Mesendoderm (in vitro differentiated cells): ENCODE results near the gene ADORA1.
A peak's percentile ranks its signal among the peaks of the same experiment; 100 is the strongest.

Source experiments
- DNase-seq: peaks from one replicate; pipeline ENCODE4 v3.0.0; 2013
- H2AK5ac ChIP-seq: 2 replicates; pipeline ENCODE4 v1.6.1; 2013; ENCODE audit warnings: low read length, inconsistent platforms
- H2BK120ac ChIP-seq: 2 replicates; pipeline ENCODE4 v1.6.1; 2013; ENCODE audit warnings: low read depth, mild to moderate bottlenecking, low read length, moderate library complexity, mixed read lengths
- H2BK15ac ChIP-seq: replicated peaks from 2 replicates; pipeline ENCODE4 v1.6.1; 2013; ENCODE audit warnings: low read depth, mild to moderate bottlenecking, moderate library complexity
- H2BK5ac ChIP-seq: 2 replicates; pipeline ENCODE4 v1.6.1; 2013; ENCODE audit warnings: low read length, inconsistent platforms
- H3K18ac ChIP-seq: 2 replicates; pipeline ENCODE4 v1.6.1; 2013; ENCODE audit warnings: mild to moderate bottlenecking, low read length, mixed read lengths
- H3K23ac ChIP-seq: one replicate; pipeline ENCODE4 v1.6.1; 2013; ENCODE audit warnings: low read length
- H3K27ac ChIP-seq: 2 replicates; pipeline ENCODE4 v1.5.1; 2013; ENCODE audit warnings: low read depth, mild to moderate bottlenecking, inconsistent platforms, low read length, moderate library complexity
- H3K27me3 ChIP-seq: 2 replicates; pipeline ENCODE4 v1.6.1; 2013; ENCODE audit warnings: low read length, control low read depth, mild to moderate bottlenecking, inconsistent platforms; ENCODE audit not compliant: insufficient read depth, poor library complexity
- H3K36me3 ChIP-seq: 2 replicates; pipeline ENCODE4 v1.6.1; 2013; ENCODE audit warnings: low read length, inconsistent platforms; ENCODE audit not compliant: control insufficient read depth, insufficient read depth
- H3K4ac ChIP-seq: one replicate; pipeline ENCODE4 v1.6.1; 2013; ENCODE audit warnings: low read depth, mild to moderate bottlenecking, low read length, moderate library complexity
- H3K4me1 ChIP-seq: 2 replicates; pipeline ENCODE4 v1.6.1; 2013; ENCODE audit warnings: low read depth, low read length, inconsistent platforms; ENCODE audit not compliant: control insufficient read depth
- H3K4me2 ChIP-seq: 2 replicates; pipeline ENCODE4 v1.6.1; 2013; ENCODE audit warnings: low read length
- H3K4me3 ChIP-seq: 2 replicates; pipeline ENCODE4 v1.5.1; 2013; ENCODE audit warnings: mild to moderate bottlenecking, low read length
- H3K56ac ChIP-seq: one replicate; pipeline ENCODE4 v1.6.1; 2013; ENCODE audit warnings: low read length
- H3K79me1 ChIP-seq: 2 replicates; pipeline ENCODE4 v1.6.1; 2013; ENCODE audit warnings: low read length, inconsistent platforms
- H3K79me2 ChIP-seq: 2 replicates; pipeline ENCODE4 v1.6.1; 2013; ENCODE audit warnings: mild to moderate bottlenecking, low read length; ENCODE audit not compliant: control insufficient read depth, insufficient read depth
- H3K9ac ChIP-seq: 2 replicates; pipeline ENCODE4 v1.6.1; 2013; ENCODE audit warnings: low read length, inconsistent platforms
- H4K5ac ChIP-seq: one replicate; pipeline ENCODE4 v1.6.1; 2013; ENCODE audit warnings: low read length
- H4K8ac ChIP-seq: one replicate; pipeline ENCODE4 v1.6.1; 2013; ENCODE audit warnings: low read depth, mild to moderate bottlenecking, control low read depth, low read length, moderate library complexity
- WGBS: extraction: QIAGEN DNeasy Blood & Tissue Kit; methylation state at CpG from one replicate; pipeline ENCODE4 v1.1.7; 2013; ENCODE audit warnings: low lambda C conversion rate, missing lambda C conversion rate; ENCODE audit not compliant: insufficient coverage; ENCODE audit errors: extremely low coverage; 5-methylcytosine and 5-hydroxymethylcytosine counted together

ADORA1 gene

GRCh38 chr1:203183828-203184227 lies 56.3 kb downstream of the ADORA1 start:
- H3K27me3 ChIP-seq, result no peaks in the 10 kb centered on the region
- no peaks in the 10 kb centered on the region for H3K36me3 ChIP-seq
- no peak overlapping the region for H2AK5ac ChIP-seq
- no peak for DNase-seq
- no peak overlapping the region for H3K4me2 ChIP-seq
- no peak overlapping the region for H4K8ac ChIP-seq
- no peak overlapping the region for H4K5ac ChIP-seq
- no peak overlapping the region for H3K18ac ChIP-seq
- H2BK120ac ChIP-seq, result no peak overlapping the region
- H3K4ac ChIP-seq, result no peak overlapping the region
- H3K56ac ChIP-seq, result no peak overlapping the region
- H2BK15ac ChIP-seq, result no peak overlapping the region
- H3K9ac ChIP-seq, result no peak overlapping the region
- H3K27ac ChIP-seq, result no peak overlapping the region
- no peak overlapping the region for H2BK5ac ChIP-seq
- H3K79me2 ChIP-seq, result no peaks in the 10 kb centered on the region
- no peak overlapping the region for H3K4me3 ChIP-seq
- peaks cover 16% of the 10 kb centered on the region for H3K4me1 ChIP-seq
- H3K23ac ChIP-seq, result no peak overlapping the region
- WGBS, result no CpG with 5 or more reads among the region's 2 CpGs
- H3K79me1 ChIP-seq, result no peaks in the 10 kb centered on the region

GRCh38 chr1:203184467-203184866 lies 56.9 kb downstream of the ADORA1 start:
- Histone ChIP-seq H3K23ac (no peak overlapping the region), H2BK5ac (no peak overlapping the region), H3K27me3 (no peaks in the 10 kb centered on the region), H3K9ac (no peak overlapping the region), H4K8ac (no peak overlapping the region), H3K56ac (no peak overlapping the region), H2AK5ac (no peak overlapping the region), H3K36me3 (no peaks in the 10 kb centered on the region), H3K4ac (no peak overlapping the region), H3K4me1 (peaks cover 11% of the 10 kb centered on the region), H3K79me2 (no peaks in the 10 kb centered on the region), H3K79me1 (no peaks in the 10 kb centered on the region), H3K4me3 (no peak overlapping the region), H2BK120ac (no peak overlapping the region), H3K4me2 (no peak overlapping the region), H4K5ac (no peak overlapping the region), H2BK15ac (no peak overlapping the region), H3K18ac (no peak overlapping the region), H3K27ac (no peak overlapping the region)
- DNase-seq, result no peak
- no CpG with 5 or more reads among the region's 4 CpGs for WGBS

- H3K9ac ChIP-seq, result no peak overlapping the region
- no peak overlapping the region for H2BK15ac ChIP-seq
- DNase-seq, result no peak
- no peak overlapping the region for H3K4me2 ChIP-seq
- no peak overlapping the region for H2BK120ac ChIP-seq
- H3K4me3 ChIP-seq, result no peak overlapping the region
- H3K4ac ChIP-seq, result no peak overlapping the region
- no peak overlapping the region for H3K23ac ChIP-seq
- H4K5ac ChIP-seq, result no peak overlapping the region
- no peak overlapping the region for H3K27ac ChIP-seq
- H4K8ac ChIP-seq, result no peak overlapping the region
- H3K27me3 ChIP-seq, result no peaks in the 10 kb centered on the region
- H3K79me1 ChIP-seq, result no peaks in the 10 kb centered on the region
- no peak overlapping the region for H3K18ac ChIP-seq
- no peaks in the 10 kb centered on the region for H3K79me2 ChIP-seq
- no peak overlapping the region for H3K56ac ChIP-seq
- no peaks in the 10 kb centered on the region for H3K36me3 ChIP-seq
- H2BK5ac ChIP-seq, result no peak overlapping the region
- H2AK5ac ChIP-seq, result peak overlapping the region; percentile 49
- WGBS, result no CpG with 5 or more reads among the region's 10 CpGs
- peaks cover 11% of the 10 kb centered on the region for H3K4me1 ChIP-seq
Observed at GRCh38 chr1:203185061-203185461, 57.5 kb downstream of the ADORA1 start.

- Histone ChIP-seq H3K79me1 (no peaks in the 10 kb centered on the region), H4K8ac (no peak overlapping the region), H3K4ac (no peak overlapping the region), H3K36me3 (no peaks in the 10 kb centered on the region), H3K23ac (no peak overlapping the region), H3K4me3 (no peak overlapping the region), H3K9ac (no peak overlapping the region), H2AK5ac (peak overlapping the region; percentile 46), H3K4me1 (peaks cover 11% of the 10 kb centered on the region), H2BK120ac (no peak overlapping the region), H3K18ac (no peak overlapping the region), H4K5ac (no peak overlapping the region), H2BK15ac (no peak overlapping the region), H2BK5ac (no peak overlapping the region), H3K27ac (no peak overlapping the region), H3K27me3 (no peaks in the 10 kb centered on the region), H3K4me2 (no peak overlapping the region), H3K56ac (peak overlapping the region; percentile 10), H3K79me2 (no peaks in the 10 kb centered on the region)
- DNase-seq, result no peak
- WGBS, result no CpG with 5 or more reads among the region's 4 CpGs
Observed at GRCh38 chr1:203185585-203185984, 58.1 kb downstream of the ADORA1 start.

GRCh38 chr1:203186091-203186445 lies 58.5 kb downstream of the ADORA1 start:
- no peaks in the 10 kb centered on the region for H3K79me2 ChIP-seq
- H3K4me3 ChIP-seq, result no peak overlapping the region
- H3K36me3 ChIP-seq, result no peaks in the 10 kb centered on the region
- WGBS, result no CpG with 5 or more reads among the region's 5 CpGs
- H3K79me1 ChIP-seq, result no peaks in the 10 kb centered on the region
- H3K27me3 ChIP-seq, result no peaks in the 10 kb centered on the region
- H3K4ac ChIP-seq, result no peak overlapping the region
- DNase-seq, result no peak
- H3K4me1 ChIP-seq, result peaks cover 11% of the 10 kb centered on the region
- no peak overlapping the region for H2BK15ac ChIP-seq
- H3K9ac ChIP-seq, result no peak overlapping the region
- H2AK5ac ChIP-seq, result no peak overlapping the region
- no peak overlapping the region for H4K5ac ChIP-seq
- no peak overlapping the region for H3K56ac ChIP-seq
- no peak overlapping the region for H3K4me2 ChIP-seq
- no peak overlapping the region for H3K23ac ChIP-seq
- no peak overlapping the region for H2BK5ac ChIP-seq
- no peak overlapping the region for H3K18ac ChIP-seq
- no peak overlapping the region for H2BK120ac ChIP-seq
- no peak overlapping the region for H3K27ac ChIP-seq
- H4K8ac ChIP-seq, result no peak overlapping the region

- WGBS, result no CpG with 5 or more reads among the region's 14 CpGs
- H3K79me1 ChIP-seq, result no peaks in the 10 kb centered on the region
- H2BK15ac ChIP-seq, result peak within 1 kb of the TSS; percentile 15
- peak within 1 kb of the TSS; percentile 60 for H3K23ac ChIP-seq
- H3K56ac ChIP-seq, result peak within 1 kb of the TSS; percentile 25
- H4K5ac ChIP-seq, result no peak within 1 kb of the TSS
- no peak within 1 kb of the TSS for H4K8ac ChIP-seq
- no peaks in the 10 kb centered on the region for H3K36me3 ChIP-seq
- no peaks in the 10 kb centered on the region for H3K79me2 ChIP-seq
- H3K9ac ChIP-seq, result peak within 1 kb of the TSS; percentile 27
- H2AK5ac ChIP-seq, result peak within 1 kb of the TSS; percentile 46
- H3K4me1 ChIP-seq, result peaks cover 11% of the 10 kb centered on the region
- DNase-seq, result peak; percentile 47
- peak within 1 kb of the TSS; percentile 25 for H3K18ac ChIP-seq
- no peak within 1 kb of the TSS for H3K27ac ChIP-seq
- H3K4ac ChIP-seq, result no peak within 1 kb of the TSS
- no peak within 1 kb of the TSS for H2BK5ac ChIP-seq
- no peaks in the 10 kb centered on the region for H3K27me3 ChIP-seq
- H3K4me2 ChIP-seq, result no peak within 1 kb of the TSS
- no peak within 1 kb of the TSS for H3K4me3 ChIP-seq
- no peak within 1 kb of the TSS for H2BK120ac ChIP-seq
Observed at GRCh38 chr1:203186446-203187303, 59.1 kb downstream of the ADORA1 start, which contains the start of gene CHI3L1. Gene CHI3L1 (minus strand): TSS chr1:203186704. CDS start chr1:203186623, 81 bp downstream.
